GM21526 (cell line): ENCODE results near the gene PDCD1.

Source experiments
- ATAC-seq: cut with Tn5 transposase; IDR thresholded peaks from one replicate; pipeline ENCODE4 v1.9.1; 2021; ENCODE audit warnings: moderate library complexity; ENCODE audit not compliant: unreplicated experiment, low FRiP score

Gene PDCD1

DNA sequence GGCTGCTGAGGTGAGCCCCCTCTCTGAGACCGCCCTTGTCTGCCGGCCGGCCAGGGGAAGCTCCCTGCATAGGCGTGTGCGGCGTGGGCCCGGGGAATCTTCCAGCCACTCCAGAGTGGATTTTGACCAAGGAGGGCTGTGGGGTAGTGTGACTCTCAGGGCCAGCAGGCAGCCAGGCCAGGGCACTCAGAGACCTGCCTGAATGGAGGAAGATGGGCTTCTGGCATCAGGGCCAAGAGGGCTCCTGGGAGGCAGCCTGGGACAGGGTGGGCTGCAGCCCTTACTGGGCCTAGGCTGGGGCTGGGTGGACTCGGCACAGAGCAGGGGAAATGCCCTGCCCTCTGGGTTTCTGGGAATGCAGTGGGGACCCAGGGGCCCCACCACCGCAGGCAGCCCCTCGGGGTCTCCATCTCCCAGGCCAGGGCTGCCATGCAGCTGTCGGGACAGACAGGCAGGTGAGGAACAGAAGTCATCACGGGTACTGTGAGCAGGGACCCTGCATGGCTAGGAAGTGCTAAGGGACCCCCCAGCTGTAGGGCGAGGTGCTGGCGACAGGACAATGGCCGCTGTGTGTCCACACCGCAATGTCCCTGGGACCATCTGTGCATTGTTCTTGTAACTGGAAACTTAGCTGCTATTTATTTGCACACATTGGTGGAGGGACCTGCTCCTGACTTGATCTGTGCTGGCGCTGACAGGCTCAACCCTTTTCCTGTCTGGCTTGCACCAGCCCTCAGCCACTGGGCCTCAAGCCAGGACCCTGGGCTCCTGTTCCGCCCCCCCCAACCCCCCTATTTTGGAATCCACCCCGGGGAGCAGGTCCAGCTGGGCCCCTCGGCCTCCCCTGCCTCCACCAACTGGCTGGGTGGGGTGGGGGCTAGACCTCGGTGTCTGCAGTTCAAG lies 4.1 kb downstream of the PDCD1 start:
- no peak for ATAC-seq

GRCh38 chr2:241853651-241854341 lies 4.9 kb downstream of the PDCD1 start:
- ATAC-seq: no peak

DNA sequence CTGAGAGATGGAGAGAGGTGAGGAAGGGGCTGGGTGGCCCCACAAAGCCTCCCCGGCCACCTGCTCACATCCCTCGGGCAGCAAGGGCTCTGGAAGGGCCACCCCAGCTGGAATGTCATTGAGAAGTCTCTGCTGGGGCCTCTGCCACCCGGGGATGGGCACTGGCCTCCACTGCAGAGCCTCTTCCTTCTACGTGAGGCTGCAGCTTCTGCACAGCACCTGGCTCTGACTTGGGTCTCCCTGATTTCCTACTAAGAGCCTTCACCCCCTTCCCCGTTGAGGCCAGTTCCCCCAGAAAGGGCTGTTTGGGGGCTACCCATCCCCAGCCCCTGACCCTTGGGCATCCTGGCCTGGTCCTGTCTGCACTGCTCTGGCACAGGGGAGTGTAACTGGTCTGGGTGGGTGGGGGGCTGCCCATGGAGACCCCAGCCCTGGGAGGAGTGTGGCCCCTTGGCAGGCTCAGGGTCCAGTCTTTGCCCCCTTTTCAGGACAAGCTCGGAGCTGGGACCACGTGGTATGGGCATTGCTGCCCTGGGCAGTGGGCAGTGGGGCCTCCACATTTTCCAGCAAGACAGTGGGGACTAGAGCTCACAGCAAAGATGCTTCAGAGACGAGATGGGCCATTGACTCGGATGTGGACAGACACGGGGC lies 5.6 kb downstream of the PDCD1 start:
- no peak for ATAC-seq

DNA sequence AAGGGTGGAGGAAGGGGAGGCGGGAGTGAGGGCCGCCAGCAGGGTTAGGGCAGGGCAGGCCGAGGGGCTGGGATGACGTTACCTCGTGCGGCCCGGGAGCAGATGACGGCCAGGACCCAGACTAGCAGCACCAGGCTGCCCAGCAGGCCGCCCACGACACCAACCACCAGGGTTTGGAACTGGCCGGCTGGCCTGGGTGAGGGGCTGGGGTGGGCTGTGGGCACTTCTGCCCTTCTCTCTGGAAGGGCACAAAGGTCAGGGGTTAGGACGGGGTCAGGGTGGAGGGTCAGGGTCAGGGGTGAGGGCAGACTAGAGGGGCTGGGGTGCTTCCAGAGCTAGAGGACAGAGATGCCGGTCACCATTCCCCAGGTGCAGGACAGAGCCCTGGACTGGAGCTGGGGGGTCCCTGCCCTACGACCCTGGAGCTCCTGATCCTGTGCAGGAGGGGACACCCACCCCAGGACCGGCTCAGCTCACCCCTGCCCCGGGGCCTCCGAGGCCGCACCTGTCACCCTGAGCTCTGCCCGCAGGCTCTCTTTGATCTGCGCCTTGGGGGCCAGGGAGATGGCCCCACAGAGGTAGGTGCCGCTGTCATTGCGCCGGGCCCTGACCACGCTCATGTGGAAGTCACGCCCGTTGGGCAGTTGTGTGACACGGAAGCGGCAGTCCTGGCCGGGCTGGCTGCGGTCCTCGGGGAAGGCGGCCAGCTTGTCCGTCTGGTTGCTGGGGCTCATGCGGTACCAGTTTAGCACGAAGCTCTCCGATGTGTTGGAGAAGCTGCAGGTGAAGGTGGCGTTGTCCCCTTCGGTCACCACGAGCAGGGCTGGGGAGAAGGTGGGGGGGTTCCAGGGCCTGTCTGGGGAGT lies 6.3 kb downstream of the PDCD1 start:
- no peak for ATAC-seq

- ATAC-seq: no peak
Observed at GRCh38 chr2:241851325-241852115, 7.2 kb downstream of the PDCD1 start.

- ATAC-seq: no peak
Observed at GRCh38 chr2:241850544-241851324, 8.0 kb downstream of the PDCD1 start.

DNA sequence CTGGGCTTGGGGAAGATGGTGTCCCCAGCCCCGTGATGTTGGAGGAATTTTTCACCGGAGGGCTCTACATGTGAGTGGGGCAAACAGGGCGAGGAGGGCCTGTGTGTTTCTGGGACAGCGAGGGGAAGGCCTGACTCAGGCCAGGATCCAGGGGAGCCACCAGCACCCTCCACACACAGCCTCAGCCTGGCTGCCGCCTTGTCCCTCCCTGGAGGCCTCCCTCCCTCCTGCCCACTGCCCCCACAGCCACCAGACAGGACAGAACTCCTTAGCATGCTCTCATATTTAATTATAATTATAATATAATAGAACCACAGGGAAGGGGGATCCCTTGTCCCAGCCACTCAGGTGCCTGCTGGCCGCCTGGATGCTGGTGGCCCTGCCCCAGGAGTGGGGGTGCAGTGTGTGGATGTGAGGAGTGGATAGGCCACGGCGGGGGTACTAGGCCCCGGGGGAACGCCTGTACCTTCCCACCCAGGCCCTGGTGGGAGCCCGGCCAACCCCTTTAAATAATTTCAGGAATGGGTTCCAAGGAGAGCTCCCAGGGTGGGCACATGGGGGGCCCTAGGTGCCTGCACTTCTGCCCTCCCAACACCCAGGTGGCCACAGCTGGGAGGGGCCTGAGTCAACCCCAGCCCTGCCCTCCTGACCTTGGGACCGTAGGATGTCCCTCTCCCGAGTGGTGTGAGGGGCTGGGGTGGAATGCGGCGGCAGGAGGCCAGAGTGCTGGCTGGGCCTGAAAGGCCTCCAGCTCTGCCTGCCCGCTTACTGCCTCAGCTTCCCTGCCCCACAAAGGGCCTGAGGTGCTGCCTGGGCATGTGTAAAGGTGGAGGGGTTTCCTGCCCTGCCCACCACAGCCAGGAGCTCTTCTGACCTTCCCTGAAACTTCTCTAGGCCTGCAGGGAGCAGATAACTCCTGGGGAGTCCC lies 8.8 kb downstream of the PDCD1 start:
- ATAC-seq: no peak

GRCh38 chr2:241848761-241849615 lies 9.7 kb downstream of the PDCD1 start:
- ATAC-seq: no peak

GRCh38 chr2:241846406-241846805 lies 12.3 kb downstream of the PDCD1 start:
- no peak for ATAC-seq

GRCh38 chr2:241844831-241845578 lies 13.7 kb downstream of the PDCD1 start:
- ATAC-seq: no peak

DNA sequence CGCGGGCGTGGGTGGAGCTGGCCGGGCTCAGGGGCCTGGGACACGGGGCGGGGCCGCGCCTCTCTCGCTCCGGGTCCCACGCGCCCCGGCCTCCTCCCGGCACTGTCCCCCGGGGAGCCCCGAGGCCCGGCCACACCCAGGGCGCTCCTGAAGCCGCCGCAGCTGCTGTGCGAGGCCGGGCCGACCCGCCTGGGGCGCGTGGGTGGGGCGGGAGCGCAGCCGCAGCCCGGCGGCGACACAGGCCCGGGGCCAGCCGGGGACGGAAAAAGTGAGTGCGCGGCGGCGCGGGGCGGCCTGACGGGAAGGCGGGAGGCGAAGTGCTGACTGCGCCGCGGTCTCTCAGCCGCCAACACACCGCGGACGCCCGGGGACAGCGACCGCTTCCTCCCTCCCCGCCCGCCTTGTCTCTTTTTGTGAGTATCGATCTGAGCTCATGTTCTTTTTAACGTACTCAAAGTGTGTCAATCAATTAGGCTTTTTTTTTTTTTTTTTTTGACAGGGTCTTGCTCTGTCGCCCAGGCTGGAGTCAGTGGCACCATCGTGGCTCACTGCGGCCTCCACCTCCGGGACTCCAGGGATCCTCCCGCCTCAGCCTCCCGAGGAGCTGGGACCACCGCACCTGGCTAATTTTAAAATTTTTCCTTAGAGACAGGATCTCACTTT lies 14.5 kb downstream of the PDCD1 start:
- ATAC-seq: peak; percentile 52

- no peak for ATAC-seq
Observed at GRCh38 chr2:241843321-241844065, 15.2 kb downstream of the PDCD1 start.

- ATAC-seq: no peak
Observed at GRCh38 chr2:241842620-241843211, 16.0 kb downstream of the PDCD1 start.

DNA sequence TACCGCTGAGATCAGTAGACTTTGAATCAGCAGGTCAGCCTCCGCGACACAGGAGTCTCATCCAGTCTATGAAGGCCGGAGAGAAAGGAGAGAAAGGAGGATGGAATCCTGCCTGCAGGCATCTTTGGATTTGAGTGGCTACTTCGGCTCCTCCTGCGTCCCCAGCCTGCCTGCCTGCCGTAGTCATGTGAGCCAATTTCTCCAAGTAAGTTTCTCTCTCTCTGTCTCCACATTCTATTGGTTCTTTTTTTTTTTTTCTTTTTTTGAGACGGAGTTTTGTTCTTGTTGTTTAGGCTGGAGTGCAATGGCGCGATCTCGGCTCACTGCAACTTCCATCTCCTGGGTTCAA lies 16.7 kb downstream of the PDCD1 start:
- no peak for ATAC-seq
